HG03439 (cell line): ENCODE data around the gene ATAD3A.
"Not testable (repeated sequence)": the region's sequence is repeated elsewhere in the genome, so short reads cannot be mapped to it uniquely, and the experiment has no call there.

Source experiments
- ATAC-seq: cut with Tn5 transposase; IDR thresholded peaks from one replicate; pipeline ENCODE4 v1.9.1; 2021; ENCODE audit warnings: mild to moderate bottlenecking, moderate library complexity; ENCODE audit not compliant: unreplicated experiment

Gene ATAD3A

DNA sequence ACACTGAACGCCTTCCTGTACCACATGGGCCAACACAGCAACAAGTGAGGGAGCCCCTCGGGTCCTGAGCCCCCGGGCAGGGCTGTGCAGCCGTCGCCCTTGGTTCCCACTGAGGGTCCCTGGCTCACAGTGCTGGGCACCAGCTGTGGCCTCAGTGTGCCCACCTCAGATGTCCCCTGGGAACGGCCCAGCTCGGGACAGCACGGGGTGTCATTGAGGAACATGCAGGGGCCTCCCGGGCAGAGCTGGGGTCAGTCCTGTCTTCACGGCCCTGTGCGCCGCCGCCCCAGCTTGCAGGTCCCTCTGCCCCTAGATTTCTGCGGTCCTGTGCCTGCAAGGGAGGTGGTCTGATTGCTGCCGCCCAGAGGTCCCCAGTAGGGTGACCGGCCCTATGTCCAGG, 22.7 kb upstream of the ATAD3A start:
- ATAC-seq = no peak

- no peak for ATAC-seq
Observed at GRCh38 chr1:1489861-1490260, 22.1 kb upstream of the ATAD3A start.

DNA sequence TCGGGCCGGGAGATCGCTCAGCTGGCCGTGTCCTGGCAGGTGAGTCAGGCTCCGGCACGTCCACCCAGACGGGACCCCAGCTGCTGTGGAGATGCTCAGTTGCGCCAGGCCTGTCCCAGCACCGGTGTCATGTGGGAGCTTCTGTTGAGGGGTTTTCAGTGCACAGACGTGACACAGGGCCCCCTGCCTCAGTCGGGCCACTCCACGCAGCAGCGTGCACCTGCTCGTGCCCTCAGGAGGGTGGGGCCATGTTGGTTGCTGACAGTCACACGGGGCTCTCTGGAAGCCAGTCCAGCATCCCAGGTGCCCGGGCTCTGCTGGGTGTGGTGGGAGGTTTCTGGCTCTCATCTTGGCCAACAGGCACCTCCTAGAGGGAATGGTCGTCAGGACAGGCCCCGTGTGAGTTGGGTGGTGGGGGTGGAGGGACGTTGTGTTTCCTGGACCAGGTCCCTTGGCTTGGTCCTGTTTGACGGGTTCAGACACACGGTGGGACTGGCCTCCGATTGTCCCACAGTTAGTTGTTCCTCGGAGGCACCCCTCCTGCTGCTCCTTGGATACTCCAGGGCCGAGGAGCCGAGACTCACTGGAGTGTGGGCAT, 21.2 kb upstream of the ATAD3A start:
- no peak for ATAC-seq

DNA sequence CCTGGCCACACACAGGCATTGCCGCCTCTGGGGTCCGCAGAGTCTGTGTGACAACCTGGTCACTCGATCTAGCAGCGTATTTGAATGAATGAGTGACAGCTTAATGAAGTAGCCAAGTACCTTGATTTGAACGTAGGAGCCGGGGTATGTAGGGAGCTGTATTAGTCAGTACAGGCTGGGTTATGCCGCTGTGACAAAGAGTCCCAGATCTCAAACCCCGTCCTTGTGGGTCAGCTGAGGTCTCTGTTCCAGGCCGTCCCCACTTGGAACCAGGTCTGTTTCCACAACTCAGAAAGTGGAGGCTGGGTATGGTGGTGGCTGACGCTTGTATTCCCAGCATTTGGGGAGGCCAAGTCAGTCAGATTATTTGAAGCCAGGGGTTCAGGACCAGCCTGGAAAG, 20.4 kb upstream of the ATAD3A start:
- ATAC-seq = no peak

DNA sequence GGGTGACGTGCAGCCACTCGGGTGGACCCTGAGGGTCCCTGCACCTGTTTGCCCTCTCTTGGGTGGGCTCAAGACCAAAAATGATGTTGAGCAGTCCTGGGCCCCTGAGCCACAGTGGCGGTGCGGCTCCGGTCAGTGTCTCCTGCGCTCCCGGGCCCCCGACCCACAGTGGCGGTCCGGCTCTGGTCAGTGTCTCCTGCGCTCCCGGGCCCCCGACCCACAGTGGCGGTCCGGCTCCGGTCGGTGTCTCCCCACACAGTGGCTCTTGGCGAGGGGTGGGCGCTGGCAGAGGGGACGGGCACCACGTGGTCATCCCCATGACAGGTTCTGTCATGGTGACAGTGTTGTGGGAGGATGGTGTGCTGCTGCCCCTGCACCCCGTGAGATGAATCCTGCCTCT, 17.7 kb upstream of the ATAD3A start:
- not testable (repeated sequence) for ATAC-seq

GRCh38 chr1:1495461-1495975, 16.4 kb upstream of the ATAD3A start:
- not testable (repeated sequence) for ATAC-seq

DNA sequence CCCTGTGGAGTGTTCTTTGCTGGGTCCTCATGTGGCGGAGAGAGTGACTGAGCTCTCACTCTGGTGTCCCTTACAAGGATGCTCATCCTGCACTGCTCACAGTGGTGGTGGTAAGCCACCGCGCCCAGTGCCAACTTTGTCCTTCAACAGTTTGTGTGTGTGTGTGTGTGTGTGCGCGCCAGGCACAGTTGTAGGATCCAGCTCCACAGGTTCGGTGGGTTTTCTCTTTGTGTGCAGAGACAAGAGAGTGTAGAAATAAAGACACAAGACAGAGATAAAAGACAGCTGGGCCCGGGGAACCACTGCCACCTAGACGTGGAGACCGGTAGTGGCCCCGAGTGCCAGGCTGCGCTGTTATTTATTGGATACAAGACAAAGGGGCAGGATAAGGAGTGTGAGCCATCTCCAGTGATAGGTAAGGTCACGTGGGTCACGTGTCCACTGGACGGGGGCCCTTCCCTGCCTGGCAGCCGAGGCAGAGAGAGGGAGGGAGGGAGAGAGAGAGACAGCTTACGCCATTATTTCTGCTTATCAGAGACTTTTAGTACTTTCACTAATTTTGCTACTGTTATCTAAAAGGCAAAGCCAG, 7.1 kb upstream of the ATAD3A start:
- not testable (repeated sequence) for ATAC-seq

GRCh38 chr1:1505366-1505798, 6.6 kb upstream of the ATAD3A start:
- not testable (repeated sequence) for ATAC-seq

DNA sequence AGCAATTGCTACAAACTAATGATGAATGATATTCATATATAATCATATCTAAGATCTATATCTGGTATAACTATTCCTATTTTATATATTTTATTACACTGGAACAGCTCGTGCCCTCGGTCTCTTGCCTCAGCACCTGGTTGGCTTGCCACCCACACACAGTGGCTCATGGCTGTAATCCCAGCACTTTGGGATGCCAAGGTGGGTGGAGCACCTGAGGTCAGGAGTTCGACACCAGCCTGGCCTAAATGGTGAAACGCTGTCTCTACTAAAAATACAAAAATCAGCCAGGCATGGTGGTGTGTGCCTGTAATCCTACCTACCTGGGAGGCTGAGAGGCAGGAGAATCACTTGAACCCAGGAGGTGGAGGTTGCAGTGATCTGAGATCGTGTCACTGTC, 6.2 kb upstream of the ATAD3A start:
- not testable (repeated sequence) for ATAC-seq

GRCh38 chr1:1507305-1507704, 4.7 kb upstream of the ATAD3A start:
- ATAC-seq = no peak

GRCh38 chr1:1508775-1509464, 3.0 kb upstream of the ATAD3A start:
- not testable (repeated sequence) for ATAC-seq

DNA sequence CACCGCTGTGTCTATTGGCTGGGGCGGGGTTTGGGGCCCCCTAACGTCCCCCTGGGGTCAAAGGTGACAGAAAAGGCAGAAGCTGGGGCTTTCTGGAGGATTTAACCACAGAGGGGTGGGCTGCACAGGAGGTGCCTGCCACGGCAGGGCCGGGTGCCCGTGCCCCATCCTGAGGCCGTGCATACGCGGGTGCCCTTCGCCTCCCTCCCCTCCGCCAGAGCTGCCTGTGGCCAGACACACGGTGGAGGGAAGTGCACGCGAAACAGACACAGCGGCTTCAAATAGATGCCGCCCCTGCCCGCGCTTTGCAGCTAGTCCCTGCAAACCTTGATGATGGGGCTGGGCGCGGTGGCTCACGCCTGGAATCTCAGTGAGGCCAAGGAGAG, 2.5 kb upstream of the ATAD3A start:
- ATAC-seq = not testable (repeated sequence)

DNA sequence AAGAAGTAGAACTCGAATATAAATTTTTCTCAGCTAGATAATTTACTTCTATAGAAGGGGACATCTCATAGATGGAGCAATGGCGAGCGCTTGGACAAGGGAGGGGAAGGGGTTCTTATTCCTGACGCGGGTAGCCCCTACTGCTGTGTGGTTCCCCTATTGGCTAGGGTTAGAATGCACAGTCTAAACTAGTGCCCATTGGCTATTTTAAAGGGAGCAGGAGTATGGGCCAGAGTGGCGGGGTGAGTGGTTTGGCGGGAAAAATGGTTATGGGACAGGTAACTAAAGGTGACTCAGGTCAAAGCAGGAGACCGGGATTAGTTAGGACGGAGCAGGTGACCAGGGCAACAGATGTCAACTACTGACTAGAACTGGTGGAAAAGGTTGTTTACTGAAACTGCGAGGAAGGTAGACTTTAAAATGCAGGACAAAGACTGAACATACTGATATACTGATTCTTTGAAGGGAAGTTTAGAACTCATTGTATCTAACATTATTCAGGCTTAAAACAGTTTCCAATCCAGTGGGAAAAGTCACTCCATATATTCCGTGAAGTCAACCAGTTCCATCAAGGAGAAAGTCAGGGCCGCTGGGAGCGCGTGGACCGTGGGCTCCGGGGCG, 940 bp upstream of the ATAD3A start:
- no peak for ATAC-seq

GRCh38 chr1:1512425-1512824, 463 bp downstream of the ATAD3A start:
- peak; percentile 6 for ATAC-seq

DNA sequence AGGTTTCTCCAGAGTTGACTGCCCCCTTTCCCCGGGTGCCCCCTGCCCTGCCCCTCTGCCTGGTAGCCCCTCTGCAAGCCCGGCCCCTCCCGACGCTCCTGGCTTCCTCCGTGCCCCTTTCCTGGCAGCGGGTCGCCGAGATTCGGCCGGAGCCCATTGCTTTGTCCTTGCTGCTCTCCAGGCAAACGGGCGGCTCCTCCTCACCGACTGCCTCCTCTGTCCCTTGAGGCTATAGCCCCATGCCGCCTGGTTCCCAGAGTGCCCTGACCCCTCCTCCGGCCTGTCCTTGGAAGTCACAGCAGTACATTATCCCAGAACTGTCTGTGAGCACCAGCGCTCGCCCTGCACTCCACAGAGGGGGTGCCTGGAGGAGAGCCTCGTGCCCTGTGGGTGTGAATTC, 1.7 kb downstream of the ATAD3A start:
- not testable (repeated sequence) for ATAC-seq

DNA sequence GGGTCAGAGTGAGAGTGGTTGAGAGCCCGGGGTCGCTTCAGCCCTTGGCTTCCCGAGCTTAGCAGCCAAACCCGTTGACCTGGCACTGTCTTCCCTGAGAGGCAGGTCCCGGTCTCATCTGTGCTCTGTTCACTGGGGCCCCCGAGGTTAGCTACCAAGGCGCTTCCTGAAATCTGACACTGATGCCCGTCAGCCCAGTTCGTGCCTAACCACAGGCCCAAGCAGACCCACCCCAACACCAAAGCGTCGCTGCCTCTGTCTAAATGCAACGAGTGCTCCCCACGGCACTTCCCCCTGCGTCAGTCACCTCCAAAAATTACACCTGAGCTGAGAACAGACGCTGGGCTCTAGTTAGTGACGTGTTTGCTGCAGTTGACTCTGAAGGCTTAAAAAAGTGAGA, 2.4 kb downstream of the ATAD3A start:
- not testable (repeated sequence) for ATAC-seq

GRCh38 chr1:1516923-1517322, 5.0 kb downstream of the ATAD3A start:
- not testable (repeated sequence) for ATAC-seq

- ATAC-seq = no peak
Observed at GRCh38 chr1:1517973-1518620, 6.1 kb downstream of the ATAD3A start.

DNA sequence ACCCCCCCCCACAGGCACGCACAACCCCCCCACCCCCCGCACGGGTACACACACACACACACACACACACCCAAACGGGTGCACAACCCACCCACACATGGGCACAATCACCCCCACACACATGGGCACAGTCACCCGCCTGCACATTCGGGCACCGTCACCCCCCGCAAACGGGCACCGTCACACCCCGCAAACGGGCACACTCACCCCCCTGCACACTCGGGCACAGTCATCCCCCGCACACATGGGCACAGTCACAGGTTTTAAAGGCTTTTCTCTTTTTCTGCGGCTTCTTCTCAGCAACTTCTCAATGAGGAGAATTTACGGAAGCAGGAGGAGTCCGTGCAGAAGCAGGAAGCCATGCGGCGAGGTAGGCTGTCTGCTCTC, 6.7 kb downstream of the ATAD3A start:
- not testable (repeated sequence) for ATAC-seq

GRCh38 chr1:1519805-1520505, 8.0 kb downstream of the ATAD3A start:
- not testable (repeated sequence) for ATAC-seq

GRCh38 chr1:1521331-1521730, 9.4 kb downstream of the ATAD3A start:
- no peak for ATAC-seq
